ENCODE results near the gene APLP2. TPM values are rescaled to one million over a fixed set of nuclear protein-coding genes. Genes with fewer than 3 reads are reported as not detected.

Gene APLP2
- total and polyA plus RNA-seq, 2 experiments from 2014 or later, result 481 to 485 TPM

GRCh38 chr11:130180896-130181294 is 111.2 kb downstream of the APLP2 start:
- no peaks in the 10 kb centered on the region for H4K20me1 ChIP-seq (ENCODE audit: insufficient read depth, poor library complexity, severe bottlenecking)
- WGBS (ENCODE audit: low lambda C conversion rate, missing lambda C conversion rate), result 78% methylated on average over 8 of the region's 8 CpGs
- peaks cover 37% of the 10 kb centered on the region for H3K4me1 ChIP-seq (ENCODE audit: insufficient read depth)
- no peak overlapping the region for H2AFZ ChIP-seq
- peak overlapping the region; percentile 64 for H3K4me2 ChIP-seq
- no peak for TF ChIP-seq EZH2 (IDR thresholded peaks at IDR 0.05; ENCODE audit: borderline replicate concordance)
- TF ChIP-seq CTCF (IDR thresholded peaks at IDR 0.05; ENCODE audit: poor library complexity), result no peak
- H3K27ac ChIP-seq, result peak overlapping the region; percentile 89
- H3K9me2 ChIP-seq (replicated peaks; ENCODE audit: insufficient read depth), result no peaks in the 10 kb centered on the region
- no peaks in the 10 kb centered on the region for H3K36me3 ChIP-seq (replicated peaks; ENCODE audit: insufficient read depth, low read depth)
- DNase-seq (ENCODE audit: low spot score), result no peak
- no peaks in the 10 kb centered on the region for H3K9me3 ChIP-seq (ENCODE audit: low read depth)
- H3K27me3 ChIP-seq, result no peaks in the 10 kb centered on the region
- H3K4me3 ChIP-seq, result no peak overlapping the region
- H3K79me2 ChIP-seq, result peaks cover 67% of the 10 kb centered on the region

GRCh38 chr11:130181295-130182272 is 111.9 kb downstream of the APLP2 start:
- Histone ChIP-seq H3K4me2 (peak overlapping the region; percentile 64), H3K27ac (peak overlapping the region; percentile 89), H3K27me3 (no peaks in the 10 kb centered on the region), H3K9me2 (replicated peaks; ENCODE audit: insufficient read depth) (no peaks in the 10 kb centered on the region), H3K4me3 (no peak overlapping the region), H4K20me1 (ENCODE audit: insufficient read depth, poor library complexity, severe bottlenecking) (no peaks in the 10 kb centered on the region), H3K4me1 (ENCODE audit: insufficient read depth) (peaks cover 37% of the 10 kb centered on the region), H2AFZ (no peak overlapping the region), H3K36me3 (replicated peaks; ENCODE audit: insufficient read depth, low read depth) (no peaks in the 10 kb centered on the region), H3K9me3 (ENCODE audit: low read depth) (no peaks in the 10 kb centered on the region), H3K79me2 (peaks cover 67% of the 10 kb centered on the region)
- peak; percentile 84 for DNase-seq (ENCODE audit: low spot score)
- TF ChIP-seq CTCF (IDR thresholded peaks at IDR 0.05; ENCODE audit: poor library complexity), result no peak
- no peak for TF ChIP-seq EZH2 (IDR thresholded peaks at IDR 0.05; ENCODE audit: borderline replicate concordance)
- no peak for TF ChIP-seq EZH2phosphoT487 (IDR thresholded peaks at IDR 0.05; ENCODE audit: low read depth, severe bottlenecking, unreplicated experiment)
- 36% methylated on average over 11 of the region's 11 CpGs for WGBS (ENCODE audit: low lambda C conversion rate, missing lambda C conversion rate)

- H4K20me1 ChIP-seq (ENCODE audit: insufficient read depth, poor library complexity, severe bottlenecking), result no peaks in the 10 kb centered on the region
- H3K9me2 ChIP-seq (replicated peaks; ENCODE audit: insufficient read depth), result no peaks in the 10 kb centered on the region
- H3K36me3 ChIP-seq (replicated peaks; ENCODE audit: insufficient read depth, low read depth), result no peaks in the 10 kb centered on the region
- no peak overlapping the region for H3K4me2 ChIP-seq
- peaks cover 26% of the 10 kb centered on the region for H3K4me1 ChIP-seq (ENCODE audit: insufficient read depth)
- TF ChIP-seq CTCF (IDR thresholded peaks at IDR 0.05; ENCODE audit: poor library complexity), result no peak
- no peak for TF ChIP-seq EZH2phosphoT487 (IDR thresholded peaks at IDR 0.05; ENCODE audit: low read depth, severe bottlenecking, unreplicated experiment)
- no peak for TF ChIP-seq EZH2 (IDR thresholded peaks at IDR 0.05; ENCODE audit: borderline replicate concordance)
- no peak overlapping the region for H3K4me3 ChIP-seq
- no peak overlapping the region for H2AFZ ChIP-seq
- no peaks in the 10 kb centered on the region for H3K9me3 ChIP-seq (ENCODE audit: low read depth)
- WGBS (ENCODE audit: low lambda C conversion rate, missing lambda C conversion rate), result 76% methylated on average over 11 of the region's 11 CpGs
- H3K79me2 ChIP-seq, result peaks cover 52% of the 10 kb centered on the region
- no peak for DNase-seq (ENCODE audit: low spot score)
- H3K27me3 ChIP-seq, result no peaks in the 10 kb centered on the region
- no peak overlapping the region for H3K27ac ChIP-seq
These were observed 114.3 kb downstream of the APLP2 start for GRCh38 chr11:130183878-130184610.

Data from hepatocyte (in vitro differentiated cells).